K562 (cell line): ENCODE results near the gene DZIP3. TPM values are rescaled to one million over a fixed set of nuclear protein-coding genes. Genes with fewer than 3 reads are reported as not detected.

Experiments
- ATAC-seq: fragments of 200-7000 bp; cut with Tn5 transposase; 3 replicates; pipeline ENCODE4 v1.9.1; 2020; ENCODE audit warnings: moderate library complexity
- BruUV-seq: library from RNA; stranded (reverse); fragments of 400-500 nt; replicated peaks from 2 replicates; lab custom pipeline; 2021; lab: Mats Ljungman, UMichigan
- CTCF ChIA-PET: fragments of 300-600 bp; formaldehyde crosslinking; extraction: SDS; loops from one replicate; lab custom pipeline; 2021; ENCODE audit warnings: low intra/inter-chr PET ratio; lab: Yijun Ruan, JAX
- POLR2A ChIA-PET: fragments of 300-600, 350-650 bp; sonication (Branson Sonifier 250); formaldehyde crosslinking; extraction: SDS; loops from one replicate; lab custom pipeline; 2021; ENCODE audit warnings: antibody characterized with exemption, inconsistent platforms; lab: Yijun Ruan, JAX
- DNase-seq, 4 experiments: peaks; one replicate each; pipeline versions ENCODE4 v3.0.0 to v3.0.0-alpha.2; 2011 to 2018; ENCODE audit warnings: low spot score in 3 of 4, mixed read lengths in 3 of 4; ENCODE audit errors: extremely low read depth in 1 of 4
- FAIRE-seq: peaks from 2 replicates; lab custom pipeline; 2011; peaks lifted over from hg19 to GRCh38; lab: Jason Lieb, UNC
- H2AFZ ChIP-seq: 2 replicates; pipeline ENCODE4 v1.6.0; 2011; ENCODE audit warnings: low read depth, low read length, control low read depth, inconsistent platforms
- H3K27ac ChIP-seq: fragments of 200-600 bp; 3 replicates; pipeline ENCODE4 v1.8.0; 2011; ENCODE audit warnings: low read depth, mild to moderate bottlenecking, control low read depth, inconsistent platforms, low read length, moderate library complexity, mixed read lengths; ENCODE audit errors: extremely low read depth
- H3K27me3 ChIP-seq, 2 experiments: fragments of 300-600 bp in 1 of 2; 2 replicates in 1 of 2; 3 replicates in 1 of 2; pipeline versions ENCODE4 v1.6.0 to v1.8.0; 2011; ENCODE audit warnings: inconsistent platforms in 2 of 2, low read length in 2 of 2, mild to moderate bottlenecking in 1 of 2, mixed read lengths in 1 of 2, moderate library complexity in 1 of 2; ENCODE audit not compliant: control insufficient read depth in 2 of 2, insufficient read depth in 2 of 2
- H3K36me3 ChIP-seq: fragments of 300-600 bp; 3 replicates; pipeline ENCODE4 v1.8.0; 2011; ENCODE audit warnings: mild to moderate bottlenecking, low read length, inconsistent platforms; ENCODE audit not compliant: control insufficient read depth, insufficient read depth
- H3K4me1 ChIP-seq, 2 experiments: fragments of 200-600 bp in 1 of 2; replicated peaks in 1 of 2; 2 replicates in 1 of 2; 3 replicates in 1 of 2; pipeline versions ENCODE4 v1.5.1 to v1.8.0; 2011; ENCODE audit warnings: inconsistent platforms in 2 of 2, low read length in 2 of 2, mild to moderate bottlenecking in 1 of 2, mixed read lengths in 1 of 2, moderate library complexity in 1 of 2; ENCODE audit not compliant: control insufficient read depth in 2 of 2, insufficient read depth in 2 of 2
- H3K4me2 ChIP-seq: 2 replicates; pipeline ENCODE4 v1.6.1; 2011; ENCODE audit warnings: low read length, control low read depth, inconsistent platforms, mixed read lengths; ENCODE audit not compliant: insufficient read depth
- H3K4me3 ChIP-seq: fragments of 200-600 bp; sonication (generic), shearing (Covaris generic); 2 replicates; pipeline ENCODE4 v1.5.1; 2016; ENCODE audit warnings: control low read depth, inconsistent platforms
- H3K79me2 ChIP-seq: fragments of 200-600 bp; 3 replicates; pipeline ENCODE4 v1.8.0; 2011; ENCODE audit warnings: low read length, inconsistent platforms; ENCODE audit not compliant: control insufficient read depth, insufficient read depth
- H3K9ac ChIP-seq, 2 experiments: 2 replicates each; pipeline versions ENCODE4 v1.6.0 to v1.6.1; 2011; ENCODE audit warnings: low read depth in 2 of 2, low read length in 2 of 2, control low read depth in 1 of 2, inconsistent platforms in 1 of 2, mild to moderate bottlenecking in 1 of 2, mixed read lengths in 1 of 2; ENCODE audit not compliant: insufficient read depth in 1 of 2
- H3K9me1 ChIP-seq: one replicate; pipeline ENCODE4 v1.6.0; 2011; ENCODE audit warnings: inconsistent platforms, mild to moderate bottlenecking, low read length, moderate library complexity; ENCODE audit not compliant: control insufficient read depth, insufficient read depth
- H3K9me3 ChIP-seq: replicated peaks from 2 replicates; pipeline ENCODE4 v1.5.1; 2011; ENCODE audit warnings: low read depth, low read length, inconsistent platforms; ENCODE audit not compliant: control insufficient read depth, insufficient read depth
- H4K20me1 ChIP-seq: replicated peaks from 2 replicates; pipeline ENCODE4 v1.6.1; 2011; ENCODE audit warnings: low read length, inconsistent platforms, mixed read lengths; ENCODE audit not compliant: control insufficient read depth, insufficient read depth
- BRD9 ChIP-seq: fragments of 450-650 bp; IDR thresholded peaks from 2 replicates; pipeline ENCODE4 v1.6.1; 2018; ENCODE audit warnings: low read depth; ENCODE audit not compliant: partially characterized antibody
- ETS2 ChIP-seq: IDR thresholded peaks from 2 replicates; pipeline ENCODE4 v1.6.1; 2016; ENCODE audit warnings: borderline replicate concordance, missing genetic modification characterization, mild to moderate bottlenecking, moderate library complexity, missing compliant biosample characterization; ENCODE audit not compliant: poor library complexity, severe bottlenecking
- KDM2B ChIP-seq: fragments of 250-450 bp; sonication (Bioruptor Pico); IDR thresholded peaks from 2 replicates; pipeline ENCODE4 v1.8.0; 2021; ENCODE audit warnings: mild to moderate bottlenecking, moderate library complexity
- NFIX ChIP-seq: fragments of 250-450 bp; sonication (Bioruptor Pico); IDR thresholded peaks from 2 replicates; pipeline ENCODE4 v1.4.0; 2020; ENCODE audit warnings: low read depth, mild to moderate bottlenecking, moderate library complexity
- SMARCA5 ChIP-seq: fragments of 450-650 bp; IDR thresholded peaks from 2 replicates; pipeline ENCODE4 v1.6.1; 2016
- TFAM ChIP-seq: fragments of 250-450 bp; sonication (Bioruptor Pico); conservative IDR thresholded peaks from 2 replicates; pipeline ENCODE4 v1.5.0; 2021; ENCODE audit warnings: mild to moderate bottlenecking, moderate library complexity
- THRAP3 ChIP-seq: fragments of 450-650 bp; IDR thresholded peaks from 2 replicates; pipeline ENCODE4 v1.6.1; 2016; ENCODE audit warnings: mild to moderate bottlenecking, inconsistent platforms, borderline replicate concordance
- ZBTB8A ChIP-seq: fragments of 450-650 bp; IDR thresholded peaks from 2 replicates; pipeline ENCODE4 v1.6.1; 2018; ENCODE audit warnings: mild to moderate bottlenecking, moderate library complexity; ENCODE audit not compliant: partially characterized antibody
- ZC3H8 ChIP-seq: fragments of 450-650 bp; IDR thresholded peaks from 2 replicates; pipeline ENCODE4 v1.6.1; 2017
- ZNF224 ChIP-seq: sonication (generic); formaldehyde crosslinking; IDR thresholded peaks from 2 replicates; pipeline ENCODE4 v1.8.0; 2022; ENCODE audit warnings: mild to moderate bottlenecking, missing genetic modification reagents
- ZNF699 ChIP-seq: fragments of 250-450 bp; sonication (Bioruptor Pico); IDR thresholded peaks from 2 replicates; pipeline ENCODE4 v1.8.0; 2021; ENCODE audit warnings: mild to moderate bottlenecking, moderate library complexity; ENCODE audit not compliant: insufficient replicate concordance
- in situ Hi-C: fragments of 300-500 bp; cut with MboI; formaldehyde crosslinking; loops from 4 replicates; pipeline ENCODE4 v1.15.0; 2018; ENCODE audit warnings: inconsistent platforms, mixed read lengths
- intact Hi-C: fragments of 100-400 bp; cut with micrococcal nuclease; formaldehyde crosslinking; loops from 2 replicates; pipeline ENCODE4 v1.14.2; 2022
- polyA plus RNA-seq, 8 experiments: library from polyadenylated mRNA; depleted of rRNA in 4 of 8; stranded (reverse) in 5 of 8; unstranded in 3 of 8; fragments of >200 nt; fragmentation: Nextera tagmentation in 2 of 8; fragmentation: Illumina TruSeq in 1 of 8; extraction: Ambion mirVana in 2 of 8; extraction: Trizol in 1 of 8; gene quantifications; 2 replicates each; pipeline versions ENCODE4 v1.2.1 to v1.2.3, GENCODE V29; 2011 to 2014; ENCODE audit warnings: inconsistent platforms in 1 of 8, missing spikeins in 1 of 8
- total RNA-seq, 7 experiments: library from RNA; depleted of rRNA in 6 of 7; stranded (reverse); fragments of >200 nt in 6 of 7; fragmentation: Illumina TruSeq in 2 of 7; extraction: Trizol in 2 of 7; gene quantifications; 2 replicates each; pipeline versions ENCODE4 v1.2.1 to v1.2.3, GENCODE V29; 2011 to 2021; ENCODE audit warnings: low replicate concordance in 1 of 7
- TF ChIP-seq, protein P1 (sequence below): IDR thresholded peaks from 2 replicates; pipeline ENCODE4 v1.6.1; 2011; ENCODE audit not compliant: insufficient read length; ENCODE audit errors: extremely low read depth
- TF ChIP-seq, protein P2 (sequence below): sonication (generic); formaldehyde crosslinking; IDR thresholded peaks from 2 replicates; pipeline ENCODE4 v1.8.1; 2022; ENCODE audit warnings: missing genetic modification reagents
- TF ChIP-seq, protein P3 (sequence below), 2 experiments: fragments of 150-350 bp in 1 of 2; IDR thresholded peaks; 2 replicates each; pipeline ENCODE4 v1.6.1; 2012 to 2016; ENCODE audit warnings: low read depth in 2 of 2, low read length in 2 of 2, mild to moderate bottlenecking in 1 of 2, moderate library complexity in 1 of 2
- TF ChIP-seq, protein P4 (sequence below): fragments of 450-650 bp; IDR thresholded peaks from 2 replicates; pipeline ENCODE4 v1.6.1; 2016

DZIP3 gene
- total and polyA plus RNA-seq, 9 of the 15 experiments (the other 6 are each of a cell fraction or from before 2014, with no cell fraction given), result 3.5 to 9.7 (median 5.7) TPM

DNA sequence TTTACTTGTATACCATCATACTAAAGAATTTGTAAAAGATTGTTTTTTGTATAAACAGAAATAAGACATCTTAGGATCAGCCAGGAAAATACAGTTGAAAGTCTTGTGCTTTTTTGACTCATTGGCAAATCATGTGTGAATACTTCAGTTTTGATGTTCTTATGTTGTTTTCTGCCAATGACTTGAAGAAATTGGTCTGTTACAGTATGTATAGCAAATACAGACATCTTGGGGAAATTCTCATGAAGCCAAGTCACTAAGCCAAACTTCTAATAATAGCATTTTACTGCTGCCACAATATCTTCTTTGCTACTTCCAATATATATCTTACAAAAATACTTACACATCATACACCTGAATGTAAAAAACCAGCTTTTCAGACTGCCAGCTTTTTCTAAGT lies 83.2 kb downstream of the DZIP3 start:
- in situ Hi-C loops (no loop called here), intact Hi-C loops (no loop called here)
- peaks cover 0 to 2% of the 10 kb centered on the region in 2 experiments; a peak in 1 of 5 replicates for H3K4me1 ChIP-seq
- CTCF ChIA-PET, result no interaction called here
- H3K79me2 ChIP-seq, result no peaks in the 10 kb centered on the region
- H2AFZ ChIP-seq, result no peak overlapping the region
- POLR2A ChIA-PET, result interaction anchor here (0.9 kb wide), 1 partner anchor 11 kb away, joined by 4 read pairs; no protein-coding TSS in a partner anchor
- H4K20me1 ChIP-seq, result no peaks in the 10 kb centered on the region
- H3K4me3 ChIP-seq, result no peak overlapping the region
- no peak overlapping the region for H3K9ac ChIP-seq
- H3K27ac ChIP-seq, result no peak overlapping the region
- H3K4me2 ChIP-seq, result no peak overlapping the region
- no peak for DNase-seq
- BruUV-seq, result no TSS peak
- no peak for FAIRE-seq
- H3K27me3 ChIP-seq, result no peaks in the 10 kb centered on the region
- H3K36me3 ChIP-seq, result no peaks in the 10 kb centered on the region
- H3K9me3 ChIP-seq, result no peaks in the 10 kb centered on the region
- H3K9me1 ChIP-seq, result no peaks in the 10 kb centered on the region
- no peak for ATAC-seq
- no peak for TF ChIP-seq NFIX (CRISPR knock-in tag)
- TF ChIP-seq, protein P1, sequence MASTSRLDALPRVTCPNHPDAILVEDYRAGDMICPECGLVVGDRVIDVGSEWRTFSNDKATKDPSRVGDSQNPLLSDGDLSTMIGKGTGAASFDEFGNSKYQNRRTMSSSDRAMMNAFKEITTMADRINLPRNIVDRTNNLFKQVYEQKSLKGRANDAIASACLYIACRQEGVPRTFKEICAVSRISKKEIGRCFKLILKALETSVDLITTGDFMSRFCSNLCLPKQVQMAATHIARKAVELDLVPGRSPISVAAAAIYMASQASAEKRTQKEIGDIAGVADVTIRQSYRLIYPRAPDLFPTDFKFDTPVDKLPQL, result no peak
- TF ChIP-seq BRD9, result no peak
- no peak for TF ChIP-seq ZNF224 (CRISPR knock-in tag)
- no peak for TF ChIP-seq KDM2B (CRISPR knock-in tag)
- no peak for TF ChIP-seq ZC3H8
- TF ChIP-seq, protein P2, sequence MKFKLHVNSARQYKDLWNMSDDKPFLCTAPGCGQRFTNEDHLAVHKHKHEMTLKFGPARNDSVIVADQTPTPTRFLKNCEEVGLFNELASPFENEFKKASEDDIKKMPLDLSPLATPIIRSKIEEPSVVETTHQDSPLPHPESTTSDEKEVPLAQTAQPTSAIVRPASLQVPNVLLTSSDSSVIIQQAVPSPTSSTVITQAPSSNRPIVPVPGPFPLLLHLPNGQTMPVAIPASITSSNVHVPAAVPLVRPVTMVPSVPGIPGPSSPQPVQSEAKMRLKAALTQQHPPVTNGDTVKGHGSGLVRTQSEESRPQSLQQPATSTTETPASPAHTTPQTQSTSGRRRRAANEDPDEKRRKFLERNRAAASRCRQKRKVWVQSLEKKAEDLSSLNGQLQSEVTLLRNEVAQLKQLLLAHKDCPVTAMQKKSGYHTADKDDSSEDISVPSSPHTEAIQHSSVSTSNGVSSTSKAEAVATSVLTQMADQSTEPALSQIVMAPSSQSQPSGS, result no peak
- TF ChIP-seq TFAM (CRISPR knock-in tag), result no peak
- TF ChIP-seq ZNF699, result no peak
- no peak for TF ChIP-seq ETS2 (tag)
- TF ChIP-seq THRAP3, result no peak
- TF ChIP-seq ZBTB8A, result no peak
- TF ChIP-seq SMARCA5, result no peak
- TF ChIP-seq, protein P3, sequence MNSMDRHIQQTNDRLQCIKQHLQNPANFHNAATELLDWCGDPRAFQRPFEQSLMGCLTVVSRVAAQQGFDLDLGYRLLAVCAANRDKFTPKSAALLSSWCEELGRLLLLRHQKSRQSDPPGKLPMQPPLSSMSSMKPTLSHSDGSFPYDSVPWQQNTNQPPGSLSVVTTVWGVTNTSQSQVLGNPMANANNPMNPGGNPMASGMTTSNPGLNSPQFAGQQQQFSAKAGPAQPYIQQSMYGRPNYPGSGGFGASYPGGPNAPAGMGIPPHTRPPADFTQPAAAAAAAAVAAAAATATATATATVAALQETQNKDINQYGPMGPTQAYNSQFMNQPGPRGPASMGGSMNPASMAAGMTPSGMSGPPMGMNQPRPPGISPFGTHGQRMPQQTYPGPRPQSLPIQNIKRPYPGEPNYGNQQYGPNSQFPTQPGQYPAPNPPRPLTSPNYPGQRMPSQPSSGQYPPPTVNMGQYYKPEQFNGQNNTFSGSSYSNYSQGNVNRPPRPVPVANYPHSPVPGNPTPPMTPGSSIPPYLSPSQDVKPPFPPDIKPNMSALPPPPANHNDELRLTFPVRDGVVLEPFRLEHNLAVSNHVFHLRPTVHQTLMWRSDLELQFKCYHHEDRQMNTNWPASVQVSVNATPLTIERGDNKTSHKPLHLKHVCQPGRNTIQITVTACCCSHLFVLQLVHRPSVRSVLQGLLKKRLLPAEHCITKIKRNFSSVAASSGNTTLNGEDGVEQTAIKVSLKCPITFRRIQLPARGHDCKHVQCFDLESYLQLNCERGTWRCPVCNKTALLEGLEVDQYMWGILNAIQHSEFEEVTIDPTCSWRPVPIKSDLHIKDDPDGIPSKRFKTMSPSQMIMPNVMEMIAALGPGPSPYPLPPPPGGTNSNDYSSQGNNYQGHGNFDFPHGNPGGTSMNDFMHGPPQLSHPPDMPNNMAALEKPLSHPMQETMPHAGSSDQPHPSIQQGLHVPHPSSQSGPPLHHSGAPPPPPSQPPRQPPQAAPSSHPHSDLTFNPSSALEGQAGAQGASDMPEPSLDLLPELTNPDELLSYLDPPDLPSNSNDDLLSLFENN (IDR thresholded peaks at IDR 0.05; ENCODE audit: low read depth in 2 of 2, low read length in 2 of 2), result no peak
- TF ChIP-seq, protein P4, sequence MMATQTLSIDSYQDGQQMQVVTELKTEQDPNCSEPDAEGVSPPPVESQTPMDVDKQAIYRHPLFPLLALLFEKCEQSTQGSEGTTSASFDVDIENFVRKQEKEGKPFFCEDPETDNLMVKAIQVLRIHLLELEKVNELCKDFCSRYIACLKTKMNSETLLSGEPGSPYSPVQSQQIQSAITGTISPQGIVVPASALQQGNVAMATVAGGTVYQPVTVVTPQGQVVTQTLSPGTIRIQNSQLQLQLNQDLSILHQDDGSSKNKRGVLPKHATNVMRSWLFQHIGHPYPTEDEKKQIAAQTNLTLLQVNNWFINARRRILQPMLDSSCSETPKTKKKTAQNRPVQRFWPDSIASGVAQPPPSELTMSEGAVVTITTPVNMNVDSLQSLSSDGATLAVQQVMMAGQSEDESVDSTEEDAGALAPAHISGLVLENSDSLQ, result no peak
